ENCODE data around the gene JARID2. TPM values are rescaled to one million over a fixed set of nuclear protein-coding genes. Genes with fewer than 3 reads are reported as not detected.
A peak's percentile ranks its signal among the peaks of the same experiment; 100 is the strongest.

Gene JARID2
- total and polyA plus RNA-seq, 2 of the 13 experiments (the other 11 are each of a cell fraction or from before 2014, with no cell fraction given), result 7.5 to 10.3 TPM

DNA sequence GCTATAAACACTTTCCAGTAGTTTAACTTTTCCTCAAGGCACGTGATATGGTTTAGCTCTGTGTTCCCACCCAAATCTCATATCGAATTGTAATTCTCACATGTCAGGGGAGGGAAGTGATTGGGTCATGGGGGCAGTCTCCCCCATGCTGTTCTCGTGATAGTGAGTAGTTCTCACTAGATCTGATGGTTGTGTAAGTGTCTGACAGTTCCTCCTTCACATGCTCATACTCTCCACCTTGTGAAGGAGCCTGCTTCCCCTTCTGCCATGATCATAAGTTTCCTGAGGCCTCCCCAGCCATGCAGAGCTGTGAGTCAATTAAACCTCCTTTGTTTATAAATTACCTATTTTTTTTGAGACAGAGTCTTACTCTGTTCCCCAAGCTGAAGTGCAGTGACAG lies 289.1 kb downstream of the JARID2 start:
- H3K4me1 ChIP-seq (ENCODE audit: insufficient read depth, low read length), result peaks cover 12% of the 10 kb centered on the region
- DNase-seq (ENCODE audit: low spot score), result no peak
- no TSS peak for BruUV-seq (replicated peaks)
- no peak overlapping the region for H2AFZ ChIP-seq (ENCODE audit: low read length)
- POLR2A ChIA-PET, result no interaction called here
- no peak overlapping the region for H3K27ac ChIP-seq (ENCODE audit: extremely low read length, insufficient read depth, low read length)
- WGBS (ENCODE audit: low lambda C conversion rate), result 91% methylated on average over 3 of the region's 3 CpGs
- peaks cover 0 to 8% of the 10 kb centered on the region in 2 experiments; a peak in 3 of 5 replicates for H3K36me3 ChIP-seq (replicated peaks in 1 of 2; ENCODE audit: control insufficient read depth in 1 of 2, insufficient read depth in 2 of 2, low read length in 2 of 2)
- H4K20me1 ChIP-seq (ENCODE audit: insufficient read depth, low read length), result no peaks in the 10 kb centered on the region
- no peaks in the 10 kb centered on the region for H3K9me3 ChIP-seq (ENCODE audit: low read length)
- FAIRE-seq, result no peak
- H3K4me3 ChIP-seq (replicated peaks in 1 of 3; ENCODE audit: insufficient read depth in 1 of 3, low read depth in 2 of 3, low read length in 3 of 3), result no peak overlapping the region
- TF ChIP-seq, protein P1, sequence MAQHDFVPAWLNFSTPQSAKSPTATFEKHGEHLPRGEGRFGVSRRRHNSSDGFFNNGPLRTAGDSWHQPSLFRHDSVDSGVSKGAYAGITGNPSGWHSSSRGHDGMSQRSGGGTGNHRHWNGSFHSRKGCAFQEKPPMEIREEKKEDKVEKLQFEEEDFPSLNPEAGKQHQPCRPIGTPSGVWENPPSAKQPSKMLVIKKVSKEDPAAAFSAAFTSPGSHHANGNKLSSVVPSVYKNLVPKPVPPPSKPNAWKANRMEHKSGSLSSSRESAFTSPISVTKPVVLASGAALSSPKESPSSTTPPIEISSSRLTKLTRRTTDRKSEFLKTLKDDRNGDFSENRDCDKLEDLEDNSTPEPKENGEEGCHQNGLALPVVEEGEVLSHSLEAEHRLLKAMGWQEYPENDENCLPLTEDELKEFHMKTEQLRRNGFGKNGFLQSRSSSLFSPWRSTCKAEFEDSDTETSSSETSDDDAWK (CRISPR knock-in tag; IDR thresholded peaks at IDR 0.05), result no peak
- no peak for TF ChIP-seq MTA1 (CRISPR knock-in tag; IDR thresholded peaks at IDR 0.05; ENCODE audit: borderline replicate concordance)
- no peak overlapping the region for H3K9ac ChIP-seq (ENCODE audit: insufficient read depth, low read depth, low read length)
- no peak overlapping the region for H3K4me2 ChIP-seq (ENCODE audit: low read depth, low read length)
- H3K79me2 ChIP-seq (ENCODE audit: insufficient read depth, low read length), result no peaks in the 10 kb centered on the region
- CTCF ChIA-PET (ENCODE audit: low intra/inter-chr PET ratio, low total read pairs), result no interaction called here
- no peak for ATAC-seq
- intact Hi-C loops (cut with micrococcal nuclease; ENCODE audit: unreplicated experiment), result no loop called here
- H3K27me3 ChIP-seq (ENCODE audit: control insufficient read depth in 1 of 2, insufficient read depth in 2 of 2, low read length in 2 of 2), result no peaks in the 10 kb centered on the region
- in situ Hi-C loops (cut with HindIII; ENCODE audit: extremely low pct_ligation_motif_present, low pct_unique_long_range_greater_than_20kb), result no loop called here

DNA sequence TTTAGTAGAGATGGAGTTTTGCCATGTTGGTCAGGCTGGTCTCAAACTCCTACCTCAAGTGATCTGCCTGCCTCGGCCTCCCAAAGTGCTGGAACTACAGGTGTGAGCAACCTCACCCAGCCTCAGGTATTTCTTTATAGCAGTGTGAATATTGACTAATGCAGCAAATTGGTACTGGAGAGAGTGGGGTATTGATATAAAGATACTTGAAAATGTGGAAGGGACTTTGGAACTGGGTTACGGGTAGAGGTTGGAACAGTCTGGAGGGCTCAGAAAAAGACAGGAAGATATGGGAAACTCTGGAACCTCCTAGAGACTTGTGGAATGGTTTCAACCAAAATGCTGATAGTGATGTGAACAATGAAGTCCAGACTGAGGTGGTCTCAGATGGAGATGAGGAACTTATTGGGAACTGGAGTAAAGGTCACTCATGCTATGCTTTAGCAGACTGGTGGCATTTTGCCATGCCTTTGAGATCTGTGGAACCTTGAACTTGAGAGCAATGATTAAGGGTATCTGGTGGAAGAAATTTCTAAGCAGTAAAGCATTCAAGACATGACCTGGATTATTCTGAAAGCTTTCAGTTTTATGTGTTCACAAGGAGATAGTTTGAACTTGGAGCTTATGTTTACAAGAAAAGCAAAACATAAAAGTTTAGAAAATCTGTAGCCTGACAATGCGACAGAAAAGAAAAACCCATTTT lies 289.8 kb downstream of the JARID2 start:
- Histone ChIP-seq H3K9me3 (ENCODE audit: low read length) (no peaks in the 10 kb centered on the region), H3K27ac (ENCODE audit: extremely low read length, insufficient read depth, low read length) (no peak overlapping the region), H3K4me3 (replicated peaks in 1 of 3; ENCODE audit: insufficient read depth in 1 of 3, low read depth in 2 of 3, low read length in 3 of 3) (no peak overlapping the region), H3K4me2 (ENCODE audit: low read depth, low read length) (no peak overlapping the region), H3K79me2 (ENCODE audit: insufficient read depth, low read length) (no peaks in the 10 kb centered on the region), H3K4me1 (ENCODE audit: insufficient read depth, low read length) (peaks cover 12% of the 10 kb centered on the region), H3K36me3 (replicated peaks in 1 of 2; ENCODE audit: control insufficient read depth in 1 of 2, insufficient read depth in 2 of 2, low read length in 2 of 2) (peaks cover 0 to 8% of the 10 kb centered on the region in 2 experiments; a peak in 3 of 5 replicates), H4K20me1 (ENCODE audit: insufficient read depth, low read length) (no peaks in the 10 kb centered on the region), H3K9ac (ENCODE audit: insufficient read depth, low read depth, low read length) (no peak overlapping the region), H3K27me3 (ENCODE audit: control insufficient read depth in 1 of 2, insufficient read depth in 2 of 2, low read length in 2 of 2) (no peaks in the 10 kb centered on the region), H2AFZ (ENCODE audit: low read length) (no peak overlapping the region)
- FAIRE-seq (no peak), DNase-seq (ENCODE audit: low spot score) (no peak), ATAC-seq (no peak)
- in situ Hi-C loops (cut with HindIII; ENCODE audit: extremely low pct_ligation_motif_present, low pct_unique_long_range_greater_than_20kb), result no loop called here
- CTCF ChIA-PET (ENCODE audit: low intra/inter-chr PET ratio, low total read pairs), result no interaction called here
- TF ChIP-seq TARDBP (CRISPR knock-in tag; IDR thresholded peaks at IDR 0.05), result no peak
- 0 out of 2 replicates have a peak, but pooled peaks have one; percentile 21 for TF ChIP-seq PPARG (CRISPR knock-in tag; conservative IDR thresholded peaks at IDR 0.05)
- TF ChIP-seq ZFP1 (CRISPR knock-in tag; IDR thresholded peaks at IDR 0.05), result no peak
- POLR2A ChIA-PET, result no interaction called here
- BruUV-seq (replicated peaks), result no TSS peak
- WGBS (ENCODE audit: low lambda C conversion rate), result 98% methylated on average over 3 of the region's 3 CpGs
- intact Hi-C loops (cut with micrococcal nuclease; ENCODE audit: unreplicated experiment), result no loop called here

All from HepG2 (cell line).